Central memory CD8-positive, alpha-beta T cell (primary cell): ENCODE data around the gene RREB1.

ENCODE experiments used
- ATAC-seq: fragments of 150-1000 bp; cut with Tn5 transposase; replicated peaks from 2 replicates; pipeline ENCODE4 v1.10.0; 2022; ENCODE audit warnings: mild to moderate bottlenecking, moderate FRiP score, moderate number of reproducible peaks; ENCODE audit not compliant: poor library complexity, severe bottlenecking; ENCODE audit errors: extremely low read depth
- DNase-seq, 2 donors: peaks; one replicate each; pipeline ENCODE4 v3.0.0; 2021; ENCODE audit warnings: low spot score in 2 of 2
- H3K27ac Mint-ChIP-seq: one replicate; pipeline ENCODE4 v1.8.0; 2022; ENCODE audit warnings: low read depth, mild to moderate bottlenecking, moderate library complexity, mixed read lengths
- H3K27me3 Mint-ChIP-seq: one replicate; pipeline ENCODE4 v1.8.0; 2022; ENCODE audit warnings: mixed read lengths
- H3K36me3 Mint-ChIP-seq: one replicate; pipeline ENCODE4 v1.8.0; 2022; ENCODE audit warnings: mild to moderate bottlenecking, moderate library complexity, mixed read lengths; ENCODE audit not compliant: insufficient read depth
- H3K4me1 Mint-ChIP-seq: one replicate; pipeline ENCODE4 v1.8.0; 2022; ENCODE audit warnings: mixed read lengths
- H3K4me3 Mint-ChIP-seq: one replicate; pipeline ENCODE4 v1.8.0; 2022; ENCODE audit warnings: mild to moderate bottlenecking, moderate library complexity, mixed read lengths
- H3K9me3 Mint-ChIP-seq: one replicate; pipeline ENCODE4 v1.8.0; 2022; ENCODE audit warnings: mixed read lengths

RREB1 gene

GRCh38 chr6:7106215-7106751, 1.5 kb upstream of the RREB1 start:
- peak overlapping the region; percentile 90 for H3K27ac Mint-ChIP-seq
- H3K27me3 Mint-ChIP-seq, result no peaks in the 10 kb centered on the region
- H3K4me3 Mint-ChIP-seq, result peak overlapping the region; percentile 94
- peaks cover 25% of the 10 kb centered on the region for H3K4me1 Mint-ChIP-seq
- H3K36me3 Mint-ChIP-seq, result peaks cover 14% of the 10 kb centered on the region
- ATAC-seq, result no peak
- no peaks in the 10 kb centered on the region for H3K9me3 Mint-ChIP-seq
- no peak for DNase-seq

GRCh38 chr6:7106752-7107577, 796 bp upstream of the RREB1 start:
- Mint-ChIP-seq H3K4me3 (peak overlapping the region; percentile 94), H3K4me1 (peaks cover 30% of the 10 kb centered on the region), H3K36me3 (peaks cover 14% of the 10 kb centered on the region), H3K27ac (peak overlapping the region; percentile 90), H3K9me3 (no peaks in the 10 kb centered on the region), H3K27me3 (no peaks in the 10 kb centered on the region)
- DNase-seq (peak; percentile 39 to 48), ATAC-seq (peak; percentile 47)

GRCh38 chr6:7108196-7108963, 619 bp downstream of the RREB1 start:
- H3K9me3 Mint-ChIP-seq, result no peaks in the 10 kb centered on the region
- H3K36me3 Mint-ChIP-seq, result peaks cover 14% of the 10 kb centered on the region
- no peaks in the 10 kb centered on the region for H3K27me3 Mint-ChIP-seq
- peak; percentile 29 for ATAC-seq
- peaks cover 43% of the 10 kb centered on the region for H3K4me1 Mint-ChIP-seq
- H3K4me3 Mint-ChIP-seq, result peak overlapping the region; percentile 94
- peak in 1 of 2 donors; percentile 27 for DNase-seq
- H3K27ac Mint-ChIP-seq, result peak overlapping the region; percentile 90

GRCh38 chr6:7108964-7109836, 1.4 kb downstream of the RREB1 start:
- Mint-ChIP-seq H3K4me3 (peak overlapping the region; percentile 94), H3K4me1 (peaks cover 49% of the 10 kb centered on the region), H3K36me3 (peaks cover 14% of the 10 kb centered on the region), H3K9me3 (no peaks in the 10 kb centered on the region), H3K27me3 (no peaks in the 10 kb centered on the region), H3K27ac (peak overlapping the region; percentile 90)
- ATAC-seq, result peak; percentile 20
- DNase-seq, result no peak

- DNase-seq (no peak), ATAC-seq (no peak)
- peaks cover 53% of the 10 kb centered on the region for H3K4me1 Mint-ChIP-seq
- peak overlapping the region; percentile 83 for H3K27ac Mint-ChIP-seq
- peak overlapping the region; percentile 76 for H3K4me3 Mint-ChIP-seq
- no peaks in the 10 kb centered on the region for H3K27me3 Mint-ChIP-seq
- H3K36me3 Mint-ChIP-seq, result peaks cover 14% of the 10 kb centered on the region
- no peaks in the 10 kb centered on the region for H3K9me3 Mint-ChIP-seq
These were observed 2.5 kb downstream of the RREB1 start for GRCh38 chr6:7110092-7110792.

- ATAC-seq (no peak), DNase-seq (no peak)
- peaks cover 14% of the 10 kb centered on the region for H3K36me3 Mint-ChIP-seq
- no peaks in the 10 kb centered on the region for H3K27me3 Mint-ChIP-seq
- H3K4me3 Mint-ChIP-seq, result no peak overlapping the region
- no peak overlapping the region for H3K27ac Mint-ChIP-seq
- peaks cover 62% of the 10 kb centered on the region for H3K4me1 Mint-ChIP-seq
- H3K9me3 Mint-ChIP-seq, result no peaks in the 10 kb centered on the region
These were observed 3.4 kb downstream of the RREB1 start for GRCh38 chr6:7111095-7111690.

- H3K27ac Mint-ChIP-seq, result peak overlapping the region; percentile 50
- peak overlapping the region; percentile 26 for H3K4me3 Mint-ChIP-seq
- no peak for ATAC-seq
- H3K27me3 Mint-ChIP-seq, result no peaks in the 10 kb centered on the region
- H3K9me3 Mint-ChIP-seq, result no peaks in the 10 kb centered on the region
- H3K4me1 Mint-ChIP-seq, result peaks cover 59% of the 10 kb centered on the region
- no peak for DNase-seq
- peaks cover 8% of the 10 kb centered on the region for H3K36me3 Mint-ChIP-seq
These were observed 4.4 kb downstream of the RREB1 start for GRCh38 chr6:7112171-7112570.

GRCh38 chr6:7112741-7113313, 5.1 kb downstream of the RREB1 start:
- Mint-ChIP-seq H3K27me3 (no peaks in the 10 kb centered on the region), H3K36me3 (peaks cover 8% of the 10 kb centered on the region), H3K9me3 (no peaks in the 10 kb centered on the region), H3K27ac (peak overlapping the region; percentile 50), H3K4me3 (peak overlapping the region; percentile 26), H3K4me1 (peaks cover 59% of the 10 kb centered on the region)
- DNase-seq (no peak), ATAC-seq (no peak)

- Mint-ChIP-seq H3K27me3 (no peaks in the 10 kb centered on the region), H3K36me3 (peaks cover 4% of the 10 kb centered on the region), H3K4me1 (peaks cover 63% of the 10 kb centered on the region), H3K4me3 (no peak overlapping the region), H3K9me3 (no peaks in the 10 kb centered on the region), H3K27ac (no peak overlapping the region)
- DNase-seq, result no peak
- ATAC-seq, result no peak
These were observed 7.1 kb downstream of the RREB1 start for GRCh38 chr6:7114744-7115458.

GRCh38 chr6:7115543-7116231, 7.9 kb downstream of the RREB1 start:
- DNase-seq, result no peak
- no peak for ATAC-seq
- H3K4me3 Mint-ChIP-seq, result no peak overlapping the region
- peaks cover 3% of the 10 kb centered on the region for H3K36me3 Mint-ChIP-seq
- no peaks in the 10 kb centered on the region for H3K27me3 Mint-ChIP-seq
- H3K27ac Mint-ChIP-seq, result peak overlapping the region; percentile 7
- H3K4me1 Mint-ChIP-seq, result peaks cover 59% of the 10 kb centered on the region
- H3K9me3 Mint-ChIP-seq, result no peaks in the 10 kb centered on the region
